Kidney (tissue), 14 donors: Measurements from ENCODE around the gene PSME2. TPM values are rescaled to one million over a fixed set of nuclear protein-coding genes. Genes with fewer than 3 reads are reported as not detected.

Experiments used
- DNase-seq, 5 donors: peaks; one replicate each; pipeline ENCODE4 v3.0.0-alpha.2; 2013 to 2020
- FAIRE-seq: peaks from 2 replicates; lab custom pipeline; 2012; peaks lifted over from hg19 to GRCh38; lab: Jason Lieb, UNC
- H3K27ac ChIP-seq, 2 donors: one replicate each; pipeline ENCODE4 v1.7.0; 2013; ENCODE audit warnings: low read depth in 2 of 2, low read length in 2 of 2, inconsistent platforms in 1 of 2
- H3K27me3 ChIP-seq: one replicate; pipeline ENCODE4 v1.7.1; 2013; ENCODE audit warnings: low read length, inconsistent platforms; ENCODE audit not compliant: control insufficient read depth, insufficient read depth
- H3K36me3 ChIP-seq, 3 donors: one replicate each; pipeline versions ENCODE4 v1.7.0 to v1.7.1; 2013; ENCODE audit warnings: low read length in 3 of 3, control low read depth in 1 of 3, inconsistent platforms in 1 of 3; ENCODE audit not compliant: insufficient read depth in 3 of 3, control insufficient read depth in 2 of 3
- H3K4me1 ChIP-seq, 3 donors: one replicate each; pipeline versions ENCODE4 v1.7.0 to v1.7.1; 2013; ENCODE audit warnings: low read length in 3 of 3, inconsistent platforms in 1 of 3, low read depth in 1 of 3; ENCODE audit not compliant: control insufficient read depth in 2 of 3, insufficient read depth in 2 of 3
- H3K4me3 ChIP-seq, 3 donors: one replicate each; pipeline versions ENCODE4 v1.7.0 to v1.8.1; 2013; ENCODE audit warnings: low read length in 3 of 3, control low read depth in 1 of 3, inconsistent platforms in 1 of 3
- H3K9ac ChIP-seq, 3 donors: one replicate each; pipeline versions ENCODE4 v1.7.0 to v1.7.1; 2013; ENCODE audit warnings: low read length in 3 of 3, control low read depth in 1 of 3, inconsistent platforms in 1 of 3
- H3K9me3 ChIP-seq, 3 donors: one replicate each; pipeline versions ENCODE4 v1.7.0 to v1.7.1; 2013; ENCODE audit warnings: low read length in 3 of 3, control low read depth in 1 of 3, inconsistent platforms in 1 of 3; ENCODE audit not compliant: control insufficient read depth in 2 of 3, insufficient read depth in 1 of 3
- intact Hi-C: fragments of 100-400 bp; cut with DNase I; formaldehyde crosslinking; loops from one replicate; pipeline ENCODE4 v1.11.1; 2022
- polyA plus RNA-seq: library from polyadenylated mRNA; stranded (reverse); fragments of 350-450 nt; fragmentation: Illumina TruSeq; extraction: RNeasy Lipid Tissue Mini Kit (QIAGEN cat#74804); gene quantifications from one replicate; pipeline ENCODE4 v1.2.3, GENCODE V29; 2014; ENCODE audit warnings: low read depth, low replicate concordance; ENCODE audit not compliant: insufficient read depth
- total RNA-seq: library from RNA; stranded (reverse); fragmentation: NEBNext Ultra II Directional; extraction: Animal tissue kit (Norgen Biotek cat#: 25700); gene quantifications from one replicate; pipeline ENCODE4 v1.2.1, GENCODE V29; 2021
- TF ChIP-seq, protein P1 (sequence below): IDR thresholded peaks from 3 replicates; pipeline ENCODE4 v1.5.1; 2012; ENCODE audit warnings: mild to moderate bottlenecking, moderate library complexity, borderline replicate concordance; ENCODE audit not compliant: insufficient read depth; ENCODE audit errors: extremely low read depth
- donor health status: control.
- donor health status: control.
- donor health status: control.
- donor health status: control.
- donor health status: control.
- donor health status: DM: yes; HTN: yes; CAD: no.
- donor health status: Normal renal cell carcinoma (clear cell type).

Gene PSME2
- total and polyA plus RNA-seq, 2 donors from 2014 or later: 148 to 289 TPM

DNA sequence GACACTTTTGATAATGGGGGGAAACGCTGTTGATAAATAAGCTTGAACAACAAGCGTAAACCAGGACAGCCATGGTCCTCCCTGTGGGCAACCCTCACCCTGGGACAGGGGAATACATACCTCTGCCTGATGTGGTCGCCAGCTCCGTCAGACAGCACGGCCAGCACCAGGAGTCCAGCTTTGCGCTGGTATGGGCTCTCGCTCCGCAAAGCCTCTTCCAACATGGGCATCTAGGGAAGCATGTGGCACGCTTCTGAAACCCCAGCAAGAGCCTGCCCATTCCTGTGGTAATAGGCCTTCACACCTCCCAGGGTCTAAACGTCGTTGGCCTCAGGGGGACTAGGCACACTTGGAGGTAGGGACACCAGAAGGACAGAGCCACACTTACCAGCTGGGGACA is 39.3 kb upstream of the PSME2 start:
- TF ChIP-seq, protein P1, sequence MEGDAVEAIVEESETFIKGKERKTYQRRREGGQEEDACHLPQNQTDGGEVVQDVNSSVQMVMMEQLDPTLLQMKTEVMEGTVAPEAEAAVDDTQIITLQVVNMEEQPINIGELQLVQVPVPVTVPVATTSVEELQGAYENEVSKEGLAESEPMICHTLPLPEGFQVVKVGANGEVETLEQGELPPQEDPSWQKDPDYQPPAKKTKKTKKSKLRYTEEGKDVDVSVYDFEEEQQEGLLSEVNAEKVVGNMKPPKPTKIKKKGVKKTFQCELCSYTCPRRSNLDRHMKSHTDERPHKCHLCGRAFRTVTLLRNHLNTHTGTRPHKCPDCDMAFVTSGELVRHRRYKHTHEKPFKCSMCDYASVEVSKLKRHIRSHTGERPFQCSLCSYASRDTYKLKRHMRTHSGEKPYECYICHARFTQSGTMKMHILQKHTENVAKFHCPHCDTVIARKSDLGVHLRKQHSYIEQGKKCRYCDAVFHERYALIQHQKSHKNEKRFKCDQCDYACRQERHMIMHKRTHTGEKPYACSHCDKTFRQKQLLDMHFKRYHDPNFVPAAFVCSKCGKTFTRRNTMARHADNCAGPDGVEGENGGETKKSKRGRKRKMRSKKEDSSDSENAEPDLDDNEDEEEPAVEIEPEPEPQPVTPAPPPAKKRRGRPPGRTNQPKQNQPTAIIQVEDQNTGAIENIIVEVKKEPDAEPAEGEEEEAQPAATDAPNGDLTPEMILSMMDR: no peak
- no peak overlapping the region for H3K9ac ChIP-seq
- peaks cover 0 to 15% (median 14%) of the 10 kb centered on the region in 3 donors for H3K4me1 ChIP-seq
- H3K9me3 ChIP-seq: no peaks in the 10 kb centered on the region
- intact Hi-C loops: no loop called here
- no peaks in the 10 kb centered on the region for H3K27me3 ChIP-seq
- DNase-seq (no peak), FAIRE-seq (no peak)
- no peak overlapping the region for H3K4me3 ChIP-seq
- H3K36me3 ChIP-seq: peaks cover 0 to 40% (median 27%) of the 10 kb centered on the region in 3 donors
- H3K27ac ChIP-seq: no peak overlapping the region

DNA sequence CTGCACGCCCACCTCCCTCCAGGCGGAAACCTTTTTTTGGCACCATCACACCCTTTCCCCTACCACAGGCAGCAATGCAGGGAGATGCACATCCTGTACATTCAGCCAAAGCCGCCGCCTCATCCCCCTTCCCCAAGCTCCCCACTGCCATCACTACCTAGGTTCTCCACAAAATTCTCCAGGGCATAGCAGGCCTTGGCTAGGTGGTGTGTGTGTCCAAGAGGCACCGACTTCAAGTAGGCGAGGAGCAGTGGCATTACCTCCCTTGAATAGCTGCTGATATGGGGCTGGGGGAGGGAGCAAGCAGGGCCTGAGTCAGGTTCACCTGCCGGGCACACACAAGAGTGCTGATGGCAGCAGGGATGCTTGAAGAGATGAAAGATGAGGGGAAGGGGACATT is 38.6 kb upstream of the PSME2 start:
- Histone ChIP-seq H3K27me3 (no peaks in the 10 kb centered on the region), H3K9me3 (no peaks in the 10 kb centered on the region), H3K27ac (no peak overlapping the region), H3K4me3 (no peak overlapping the region), H3K36me3 (peaks cover 0 to 40% (median 27%) of the 10 kb centered on the region in 3 donors), H3K4me1 (peaks cover 0 to 21% (median 19%) of the 10 kb centered on the region in 3 donors), H3K9ac (no peak overlapping the region)
- intact Hi-C loops: no loop called here
- FAIRE-seq (no peak), DNase-seq (no peak)
- TF ChIP-seq, protein P1: no peak

DNA sequence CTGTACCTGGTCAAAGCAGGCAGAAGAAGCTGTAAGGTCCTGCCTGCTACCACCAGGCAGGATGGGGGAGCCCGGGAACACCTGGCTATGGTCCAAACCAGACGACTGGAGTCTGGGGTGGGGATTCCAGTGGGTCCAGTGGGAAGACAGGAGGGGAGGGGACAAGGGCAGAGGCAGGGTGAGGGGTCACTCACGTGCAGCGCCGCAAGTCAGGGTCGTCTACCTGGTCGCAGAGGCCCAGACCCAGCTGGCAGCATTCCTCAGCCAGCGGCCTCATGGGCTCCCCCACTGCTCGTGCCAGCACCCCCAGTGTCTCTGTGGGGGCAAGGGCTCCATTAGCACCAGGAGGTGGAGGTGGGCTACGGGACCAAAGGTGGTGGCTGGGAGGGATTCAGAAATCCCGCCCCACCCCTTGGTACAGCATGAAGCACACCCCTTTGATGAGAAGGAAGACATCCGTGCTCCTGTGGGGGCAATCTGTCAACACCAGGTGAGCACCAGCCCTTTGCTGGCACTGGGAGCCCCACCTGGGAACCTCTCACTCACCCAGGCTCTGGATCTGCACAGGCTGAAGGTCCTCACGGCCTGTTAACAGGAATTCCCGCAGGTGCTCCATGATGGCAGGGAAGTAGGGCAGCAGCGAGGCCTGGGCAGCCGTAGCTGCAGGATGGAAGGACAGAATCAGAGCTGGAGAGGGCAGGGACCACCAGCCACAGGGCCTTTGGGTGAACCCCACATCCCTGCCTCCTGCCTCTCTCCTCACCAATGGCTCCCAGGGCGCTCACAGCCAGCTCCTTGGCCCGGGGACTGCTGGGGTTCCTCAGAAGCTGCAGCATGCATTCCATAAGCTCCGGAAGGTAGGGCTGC is 37.9 kb upstream of the PSME2 start:
- DNase-seq: no peak
- Histone ChIP-seq H3K36me3 (peaks cover 0 to 40% (median 27%) of the 10 kb centered on the region in 3 donors), H3K4me3 (no peak overlapping the region), H3K27ac (no peak overlapping the region), H3K27me3 (no peaks in the 10 kb centered on the region), H3K4me1 (peaks cover 0 to 23% (median 22%) of the 10 kb centered on the region in 3 donors), H3K9me3 (no peaks in the 10 kb centered on the region), H3K9ac (no peak overlapping the region)
- no peak for FAIRE-seq
- intact Hi-C loops: no loop called here
- TF ChIP-seq, protein P1: no peak
